Activated naive CD4-positive, alpha-beta T cell treated with anti-CD3 and anti-CD28 coated beads, Interleukin-2, amount 50 U/mL, for 16 hours (primary cell): ENCODE measurements around the gene CDC45.

Experiments
- DNase-seq: peaks from one replicate; pipeline ENCODE4 v3.0.0-alpha.2; 2020

The CDC45 gene

DNA sequence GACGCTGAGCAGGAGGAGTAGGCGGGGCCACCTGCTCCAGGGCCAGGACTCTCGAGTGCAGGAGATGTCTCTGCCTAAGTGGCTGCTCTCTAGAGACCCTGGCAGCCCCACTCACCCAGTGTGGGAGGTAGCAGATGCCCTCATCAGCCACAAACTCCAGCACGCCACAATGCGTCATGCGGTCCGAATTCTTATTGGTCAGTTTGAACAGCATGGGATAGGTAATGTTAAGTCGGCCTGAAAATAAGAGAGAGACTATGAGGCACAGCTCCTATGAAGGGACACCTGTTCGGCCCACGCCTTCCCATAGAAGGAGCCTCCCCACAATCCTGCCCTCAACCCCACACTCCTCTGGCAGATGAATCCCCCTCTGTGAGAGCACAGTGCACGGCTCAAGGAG, 8.1 kb upstream of the CDC45 start:
- DNase-seq = no peak

DNA sequence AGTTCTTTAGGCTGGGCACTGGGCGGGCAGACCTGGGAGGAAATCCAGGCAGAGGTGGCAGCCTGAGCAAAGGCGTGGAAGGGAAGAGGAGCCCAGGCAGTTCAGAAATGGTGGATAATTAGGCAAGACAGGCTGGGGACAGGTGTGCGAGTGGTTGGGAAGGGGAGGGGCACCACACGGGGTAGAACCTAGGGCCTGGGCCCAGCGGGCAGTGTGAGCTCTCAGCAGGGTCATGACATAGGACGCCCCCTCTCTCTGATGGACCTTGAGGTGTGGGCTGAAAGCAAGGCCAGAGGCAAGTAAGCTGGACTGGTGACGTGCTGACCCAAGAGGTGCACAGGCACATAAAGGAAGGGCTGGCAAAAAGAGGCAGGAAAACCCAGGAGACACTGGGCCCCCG, 7.5 kb upstream of the CDC45 start:
- no peak for DNase-seq

DNA sequence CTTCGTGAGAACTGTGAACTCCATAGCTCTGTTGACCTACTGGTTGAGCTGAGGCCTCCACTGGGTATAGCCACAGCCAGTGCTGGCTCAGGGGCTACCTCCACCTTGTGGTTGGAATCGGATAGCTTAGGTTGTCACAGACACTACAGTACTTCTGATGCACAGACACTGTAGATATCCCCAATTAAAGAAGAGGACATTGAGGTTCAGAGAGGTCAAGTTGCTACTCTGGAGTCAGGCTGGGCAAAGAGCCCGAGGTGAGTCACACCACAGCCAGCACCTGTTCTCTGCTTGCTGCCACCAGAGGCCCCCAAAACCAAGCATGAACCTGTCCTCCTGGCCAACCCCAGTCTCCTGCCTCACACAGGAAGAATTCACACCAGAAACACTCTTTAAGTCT, 6.1 kb upstream of the CDC45 start:
- no peak for DNase-seq

DNA sequence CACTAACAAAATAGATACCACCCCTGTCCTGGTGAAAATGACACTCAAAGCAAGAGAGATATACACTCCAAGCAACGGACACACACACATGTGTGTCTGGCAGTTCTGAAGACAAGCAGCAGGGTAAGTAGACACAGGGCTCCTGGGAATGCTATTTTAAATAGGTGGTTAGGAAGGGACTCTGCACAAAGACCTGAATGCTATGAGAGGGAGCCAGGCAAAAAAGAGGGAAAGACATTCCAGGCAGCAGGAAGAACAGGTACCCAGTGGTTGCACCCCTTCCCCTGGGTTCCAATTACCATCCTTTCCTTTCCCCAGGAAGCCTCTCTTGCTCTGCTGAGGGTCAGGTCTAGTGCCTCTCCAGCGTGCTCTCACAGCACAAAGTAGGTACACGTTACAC, 3.7 kb upstream of the CDC45 start:
- no peak for DNase-seq

DNA sequence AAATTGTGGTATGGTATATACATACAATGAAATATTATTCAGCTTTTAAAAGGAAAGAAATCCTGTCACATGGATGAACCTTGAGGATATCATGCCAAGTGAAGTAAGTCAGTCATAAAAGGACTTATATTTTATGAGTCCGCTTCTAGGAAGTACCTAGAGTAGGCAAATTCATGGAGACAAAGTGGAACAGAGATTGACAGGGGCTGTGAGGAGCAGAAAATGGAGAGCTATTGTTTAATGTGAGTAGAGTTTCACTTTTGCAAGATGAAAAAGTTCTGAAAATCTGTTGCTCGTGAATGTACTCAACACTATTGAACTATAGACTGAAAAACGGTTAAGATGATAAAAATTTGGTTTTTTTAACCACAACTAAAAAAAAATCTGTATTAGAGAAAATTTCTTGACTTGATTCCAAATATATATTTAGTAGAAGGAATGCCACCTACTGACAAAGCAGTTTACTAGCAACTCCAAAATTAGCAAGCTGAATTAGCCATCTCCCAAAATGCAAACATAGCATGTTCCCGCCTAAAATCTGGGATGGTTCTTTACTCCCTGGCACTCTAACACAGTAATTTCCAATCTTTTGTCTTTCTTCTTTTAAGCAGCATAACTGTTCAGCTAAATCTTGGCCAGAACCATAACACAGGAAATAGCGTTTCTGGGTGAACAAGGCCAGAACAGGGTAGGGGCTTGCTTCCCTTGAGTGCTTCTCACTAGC, 2.2 kb upstream of the CDC45 start:
- no peak for DNase-seq

DNA sequence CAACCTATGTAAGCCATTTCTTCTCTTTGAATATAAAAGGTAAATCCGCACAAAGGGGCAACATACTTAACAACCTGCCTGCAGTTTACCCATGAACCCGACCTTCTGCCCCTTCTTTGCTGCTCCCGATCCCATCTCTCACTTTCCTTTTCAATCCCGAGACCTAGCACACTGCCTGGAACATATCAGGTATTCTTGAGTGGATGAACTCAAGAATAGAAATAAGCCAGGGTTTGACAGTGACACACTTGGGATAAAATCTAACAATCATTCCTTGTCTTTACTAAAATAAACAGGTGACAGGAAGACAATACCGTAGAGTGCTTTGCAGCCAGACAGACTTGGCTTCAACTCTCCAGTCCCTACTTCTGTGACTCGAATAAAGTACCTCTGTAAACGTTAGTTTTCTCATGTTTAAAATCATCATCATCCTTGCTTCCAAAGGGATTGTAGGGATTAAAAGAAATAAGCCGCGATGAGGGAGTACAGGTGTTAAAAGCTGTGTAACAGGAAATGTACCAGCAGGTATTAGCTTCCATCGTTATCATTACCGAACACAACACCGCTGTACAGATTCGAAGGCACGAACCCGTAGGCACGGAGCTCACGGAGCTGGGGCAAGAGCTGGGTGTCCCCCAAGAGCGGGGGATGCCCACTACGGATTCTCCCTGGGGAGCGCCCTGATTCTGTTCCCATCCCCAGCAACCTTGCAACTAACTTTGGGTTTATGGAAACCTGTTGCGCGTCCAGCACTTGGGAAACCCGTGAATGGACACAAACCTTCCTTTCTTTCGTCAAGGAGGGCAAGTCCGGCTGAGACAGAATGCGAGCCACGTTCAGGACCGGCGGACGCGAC, 1.4 kb upstream of the CDC45 start:
- peak; percentile 28 for DNase-seq

DNA sequence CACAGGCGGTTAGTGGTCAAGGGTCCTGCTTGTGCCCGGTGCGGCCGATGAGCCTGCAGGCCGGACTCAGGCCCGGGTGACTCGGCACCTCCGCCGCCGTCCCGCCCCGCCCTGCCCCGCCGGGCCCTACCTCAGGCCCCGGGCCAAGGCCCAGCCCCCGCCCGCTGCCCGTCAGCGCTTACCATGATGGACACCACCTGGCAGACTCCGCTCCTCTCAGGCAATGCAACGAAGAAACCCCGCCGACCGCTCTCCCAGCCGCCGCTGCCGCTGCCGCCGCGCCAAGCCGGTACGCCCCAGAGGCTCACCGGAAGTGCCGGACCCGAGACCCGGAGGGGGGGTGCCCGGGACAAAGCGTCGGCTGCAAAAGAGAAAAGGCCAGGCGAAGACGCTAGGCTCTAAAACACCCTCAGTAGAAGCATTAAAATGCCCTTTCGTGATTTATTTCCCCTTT, 792 bp upstream of the CDC45 start, which contains the start of gene UFD1:
TSS of gene UFD1 (minus strand) at position 293 of the 454 bp plus-strand sequence. CDS start at position 185, 108 bp downstream.
- peak; percentile 82 for DNase-seq

DNA sequence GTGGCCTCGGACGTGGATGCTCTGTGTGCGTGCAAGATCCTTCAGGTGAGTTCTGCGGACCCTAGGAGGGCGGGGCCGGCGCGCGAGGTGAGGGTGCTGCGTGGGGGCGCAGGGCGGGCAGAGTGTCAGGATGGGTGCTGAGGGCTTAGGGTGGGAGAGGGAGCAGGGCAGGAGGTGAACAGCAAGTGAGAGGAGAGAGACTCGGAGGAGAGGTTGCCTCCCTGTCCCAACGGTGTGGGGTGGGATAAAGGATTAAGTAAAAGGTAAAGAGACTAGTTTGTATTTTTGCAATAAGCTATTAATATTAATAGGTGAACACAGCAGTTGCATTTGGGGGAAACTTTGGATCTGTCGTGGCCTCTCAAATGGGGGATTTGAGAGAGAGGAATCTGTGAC, 451 bp downstream of the CDC45 start:
- no peak for DNase-seq

DNA sequence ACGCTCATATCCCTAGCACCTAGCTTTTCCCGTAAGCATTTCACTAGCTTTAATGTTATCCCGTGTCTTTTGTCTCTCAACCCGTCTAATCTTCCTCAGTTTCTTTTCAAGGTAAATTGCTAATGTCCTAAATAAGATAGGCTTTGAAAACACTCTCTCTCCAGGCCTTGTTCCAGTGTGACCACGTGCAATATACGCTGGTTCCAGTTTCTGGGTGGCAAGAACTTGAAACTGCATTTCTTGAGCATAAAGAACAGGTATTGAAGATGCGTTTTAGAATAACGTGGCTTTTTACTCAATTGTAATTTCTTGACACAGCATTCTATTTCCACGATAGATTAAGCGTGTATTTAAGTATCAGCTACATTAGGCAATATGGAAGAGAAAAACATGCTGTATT, 1.1 kb downstream of the CDC45 start:
- no peak for DNase-seq

DNA sequence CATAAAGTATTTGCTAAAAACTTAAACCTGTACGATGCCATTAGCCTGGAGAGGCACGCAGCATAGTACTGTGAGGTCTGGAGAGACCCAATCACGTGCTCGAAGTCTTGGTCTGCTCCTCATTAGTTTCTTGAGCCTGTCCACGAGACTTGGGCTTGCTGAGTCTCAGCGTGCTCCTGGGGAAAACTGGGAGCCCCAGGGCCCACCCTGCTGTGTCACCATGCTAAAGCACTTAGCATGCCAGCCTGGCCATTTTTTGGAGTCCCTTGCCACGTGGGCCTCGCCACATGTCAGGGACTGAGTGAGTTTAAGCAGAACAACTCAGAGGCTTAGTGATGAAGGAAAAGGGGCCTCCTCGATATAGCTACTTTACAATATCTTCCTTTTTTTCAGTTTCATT, 2.6 kb downstream of the CDC45 start:
- DNase-seq = no peak

DNA sequence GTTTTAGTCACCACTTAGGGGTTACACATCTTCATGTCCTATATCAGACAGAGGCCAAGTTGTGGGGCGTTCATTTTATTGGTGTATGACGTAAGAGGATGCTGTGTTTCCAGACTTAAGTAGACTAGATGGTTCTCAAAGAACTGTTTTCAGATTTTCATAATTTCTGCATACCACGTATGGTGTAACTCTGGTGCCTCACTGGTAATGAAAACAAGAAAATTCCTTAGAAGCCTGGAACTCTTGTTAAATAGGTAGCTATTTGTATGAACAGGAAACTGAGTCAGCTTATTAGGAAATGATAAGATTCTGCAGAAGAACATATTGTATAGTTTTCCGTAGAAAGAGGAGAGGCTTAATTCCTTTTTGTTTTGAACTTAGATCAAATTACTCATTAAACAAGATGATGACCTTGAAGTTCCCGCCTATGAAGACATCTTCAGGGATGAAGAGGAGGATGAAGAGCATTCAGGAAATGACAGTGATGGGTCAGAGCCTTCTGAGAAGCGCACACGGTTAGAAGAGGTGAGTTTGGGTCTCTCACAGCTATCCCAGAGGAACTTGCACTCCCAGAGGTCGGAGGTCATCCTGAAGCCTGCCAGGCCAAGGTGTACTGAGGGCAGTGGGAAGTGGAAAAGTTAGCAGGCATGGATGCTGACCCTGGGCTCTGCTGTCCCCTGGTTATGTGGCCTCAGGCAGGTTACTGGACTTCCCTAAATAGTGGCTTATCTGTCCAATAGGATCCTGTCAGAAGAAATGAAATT, 3.9 kb downstream of the CDC45 start:
- DNase-seq = no peak

DNA sequence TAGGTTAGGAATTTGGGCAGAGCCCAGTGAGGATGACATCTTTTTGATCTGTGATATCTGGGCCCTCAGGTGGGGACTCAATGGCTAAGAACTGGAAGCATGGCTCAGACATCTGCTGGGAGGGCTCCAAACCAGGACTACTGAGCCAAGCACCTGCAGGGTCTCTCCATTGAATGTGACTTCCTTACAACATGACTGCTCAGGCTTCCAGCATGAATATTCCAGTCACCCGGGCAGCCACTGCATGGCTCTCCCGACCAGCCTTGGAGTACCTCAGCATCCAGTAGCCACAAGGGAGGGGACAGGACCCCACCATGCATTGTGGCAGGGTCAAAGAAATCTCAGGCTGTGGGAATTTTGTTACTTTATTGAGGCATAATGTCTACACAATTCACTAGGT, 8.6 kb downstream of the CDC45 start:
- DNase-seq = no peak

DNA sequence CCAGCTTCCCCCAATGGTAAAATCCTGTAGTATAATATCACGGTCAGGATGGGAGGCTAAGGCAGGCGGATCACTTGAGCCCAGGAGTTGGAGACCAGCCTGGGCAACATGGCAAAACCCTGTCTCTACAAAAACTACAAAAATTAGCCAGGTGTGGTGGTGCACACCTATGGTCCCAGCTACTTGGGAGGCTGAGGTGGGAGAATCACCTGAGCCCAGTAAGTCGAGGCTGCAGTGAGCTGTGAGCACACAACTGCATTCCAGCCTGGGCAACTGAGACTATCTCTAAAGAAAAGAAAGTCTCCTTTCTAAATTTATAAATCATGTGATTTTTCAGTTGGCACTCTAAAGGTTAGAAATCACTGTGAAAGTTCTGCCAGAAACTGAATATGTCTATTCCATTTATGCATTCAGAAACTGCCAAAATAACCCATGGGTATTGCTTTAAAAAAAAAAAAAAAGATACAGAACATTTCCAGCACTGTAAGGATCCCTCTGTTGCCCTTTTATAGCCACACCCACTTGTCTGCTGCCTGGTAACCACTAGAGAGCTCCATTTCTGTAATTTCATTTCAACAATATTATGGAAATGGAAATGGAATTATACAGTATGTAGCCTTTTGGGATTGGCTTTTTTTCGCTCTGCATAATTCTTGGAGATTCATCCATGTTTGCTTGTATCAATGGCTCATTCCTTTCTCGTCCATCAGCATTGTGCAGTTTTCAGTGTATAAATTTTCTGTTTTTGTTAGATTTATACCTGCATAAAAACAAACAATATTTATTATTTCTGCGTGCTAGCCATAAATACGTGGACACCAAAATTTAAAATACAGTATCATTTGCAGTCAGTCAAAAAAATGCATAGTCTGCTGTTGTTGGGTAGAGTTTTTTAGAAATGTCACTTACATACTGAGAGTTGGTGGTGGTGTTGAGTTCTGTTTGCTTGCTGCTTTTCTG, 9.4 kb downstream of the CDC45 start:
- no peak for DNase-seq

DNA sequence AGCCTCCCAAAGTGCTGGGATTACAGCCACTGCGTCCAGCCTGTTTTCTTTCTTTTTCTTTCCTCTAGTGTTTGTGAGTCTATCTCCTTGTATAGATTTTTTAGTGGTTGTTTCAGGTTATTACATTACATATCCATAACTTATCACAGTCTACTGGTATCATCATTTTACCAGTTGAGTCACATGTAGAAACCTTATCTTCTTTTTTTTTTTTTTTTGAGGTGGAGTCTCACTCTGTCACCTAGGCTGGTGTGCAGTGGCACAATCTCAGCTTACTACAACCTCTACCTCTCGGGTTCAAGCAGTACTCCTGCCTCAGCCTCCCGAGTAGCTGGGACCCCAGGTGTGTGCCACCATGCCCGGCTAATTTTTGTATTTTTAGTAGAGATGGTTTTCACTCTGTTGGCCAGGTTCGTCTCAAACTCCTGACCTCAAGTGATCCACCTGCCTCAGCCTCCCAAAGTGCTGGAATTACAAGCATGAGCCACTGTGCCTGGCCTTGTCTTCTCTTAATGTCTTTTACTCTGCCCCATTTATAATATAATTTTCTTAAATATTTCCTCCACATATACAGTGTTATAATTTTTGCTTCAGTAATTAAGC, 11.0 kb downstream of the CDC45 start:
- no peak for DNase-seq

DNA sequence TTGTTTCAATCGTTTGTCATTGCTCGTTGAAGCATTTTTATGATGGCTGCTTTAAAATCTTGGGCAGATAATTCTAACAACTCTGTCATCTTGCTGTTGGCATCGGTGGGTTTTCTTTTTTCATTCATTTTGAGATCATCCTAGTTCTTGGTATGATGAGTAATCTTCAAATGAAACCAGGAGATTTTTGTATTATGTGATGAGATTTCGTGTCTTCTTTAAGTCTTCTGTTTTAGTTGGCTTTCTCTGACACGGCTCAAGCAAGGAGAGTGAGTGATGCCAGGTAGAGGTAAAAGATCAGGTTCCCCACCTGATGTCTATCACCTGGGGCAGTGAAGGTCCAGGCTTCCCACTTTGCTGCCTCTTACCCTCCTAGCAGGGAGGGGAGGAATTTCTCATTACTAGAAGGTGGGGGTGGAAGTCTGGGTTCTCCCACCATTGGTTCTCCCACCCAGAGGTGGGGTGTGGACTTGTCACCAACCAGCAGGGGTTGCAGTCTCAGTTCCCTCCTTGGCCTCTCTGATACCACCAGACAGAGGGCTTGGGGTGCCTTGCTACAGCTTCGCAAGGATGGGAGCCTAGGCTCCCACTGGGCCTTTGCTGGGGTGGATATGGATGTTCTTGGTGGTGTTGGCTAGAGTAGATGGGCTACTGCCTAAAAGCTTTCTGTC, 12.9 kb downstream of the CDC45 start:
- no peak for DNase-seq

DNA sequence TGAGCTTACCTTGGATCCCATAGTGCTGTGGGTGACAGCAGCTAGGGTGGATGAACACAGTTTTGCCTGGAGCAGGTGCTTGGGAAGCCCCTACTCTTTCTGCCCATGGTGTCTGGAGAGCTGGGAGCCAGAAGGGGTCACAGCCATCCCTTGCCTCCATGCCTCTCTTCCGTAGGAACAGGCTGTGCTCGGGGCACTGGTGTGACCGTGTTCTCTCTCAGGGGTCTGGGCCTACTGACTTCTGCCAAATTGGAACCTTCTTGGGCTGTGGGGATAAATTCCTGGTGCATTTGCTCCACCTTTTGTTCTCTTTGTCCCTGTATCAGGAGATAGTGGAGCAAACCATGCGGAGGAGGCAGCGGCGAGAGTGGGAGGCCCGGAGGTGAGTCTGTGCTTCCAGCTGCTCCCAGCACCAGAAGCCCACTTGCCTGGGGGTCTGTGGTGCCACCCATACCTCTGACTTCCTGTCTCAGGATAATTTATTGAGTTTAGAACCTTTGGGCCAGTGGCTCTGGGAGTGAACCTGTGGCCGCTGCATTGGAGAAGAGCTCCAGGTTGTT, 14.4 kb downstream of the CDC45 start:
- no peak for DNase-seq

DNA sequence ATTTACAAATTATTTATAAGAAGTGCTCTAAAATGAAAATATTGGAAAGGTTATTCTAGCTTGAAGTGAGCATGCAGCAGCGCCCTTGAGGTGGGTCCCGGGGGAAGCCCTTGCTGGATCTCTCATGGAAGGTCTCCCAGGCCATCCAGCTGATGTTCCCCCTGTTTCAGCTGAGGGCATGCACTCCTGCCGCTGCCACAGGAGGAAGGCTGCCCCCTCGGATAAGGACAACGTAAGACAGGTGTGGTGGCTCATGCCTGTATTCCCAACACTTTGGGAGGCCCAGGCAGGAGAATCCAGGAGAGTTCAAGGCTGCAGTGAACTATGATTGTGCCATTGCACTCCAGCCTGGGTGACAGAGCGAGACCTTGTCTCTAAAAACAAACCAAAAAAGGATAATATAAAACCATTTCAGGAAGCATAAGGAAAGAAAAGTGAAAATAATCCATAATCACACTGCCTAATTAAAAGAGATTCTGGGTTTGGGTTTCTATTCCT, 15.0 kb downstream of the CDC45 start:
- DNase-seq = no peak

DNA sequence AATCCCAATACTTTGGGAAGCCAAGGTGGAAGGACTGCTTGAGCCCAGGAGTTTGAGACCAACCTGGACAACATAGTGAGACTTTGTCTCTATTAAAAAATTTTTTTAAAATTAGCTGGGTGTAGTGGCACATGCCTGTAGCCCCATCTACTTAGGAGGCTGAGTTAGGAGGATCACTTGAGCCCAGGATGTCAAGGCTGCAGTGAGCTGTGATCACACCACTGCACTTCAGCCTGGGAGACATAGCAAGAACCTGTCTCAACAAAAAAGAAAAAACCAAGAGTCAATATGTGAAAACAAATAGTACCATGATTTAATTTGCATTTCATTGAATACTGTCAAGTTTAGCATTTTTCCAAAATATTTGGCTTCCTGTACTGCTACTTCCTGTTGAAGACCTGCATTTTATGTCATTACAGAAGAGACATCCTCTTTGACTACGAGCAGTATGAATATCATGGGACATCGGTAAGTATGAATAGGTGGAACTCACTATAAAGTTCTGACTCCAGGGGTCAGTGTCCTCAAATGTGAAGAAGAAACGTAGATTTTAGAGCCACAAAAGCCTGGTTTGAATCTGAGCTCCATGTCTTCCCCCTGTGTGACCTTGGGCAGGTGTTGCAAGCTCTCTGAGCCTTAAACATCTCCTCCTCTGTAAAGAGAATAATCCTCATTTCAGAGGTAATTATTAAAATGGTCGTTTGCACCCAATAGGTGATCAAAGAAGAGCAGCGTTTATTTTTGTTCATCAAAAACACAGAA, 16.0 kb downstream of the CDC45 start:
- no peak for DNase-seq

DNA sequence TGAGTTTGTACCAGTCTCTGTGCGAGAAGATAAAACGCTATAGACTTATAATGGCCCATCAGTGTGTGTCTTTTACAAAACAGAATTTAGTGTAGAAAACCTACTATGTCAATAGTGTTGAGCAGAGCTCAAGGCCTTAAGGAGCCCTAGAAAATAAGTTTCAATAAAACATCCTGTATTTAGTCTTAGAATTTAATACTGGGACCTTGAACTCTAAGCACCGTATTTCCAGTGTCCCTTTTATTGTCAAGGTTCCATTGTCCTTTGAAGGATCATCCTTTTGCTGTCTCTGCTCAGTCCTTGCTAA, 16.6 kb downstream of the CDC45 start:
- DNase-seq = no peak

DNA sequence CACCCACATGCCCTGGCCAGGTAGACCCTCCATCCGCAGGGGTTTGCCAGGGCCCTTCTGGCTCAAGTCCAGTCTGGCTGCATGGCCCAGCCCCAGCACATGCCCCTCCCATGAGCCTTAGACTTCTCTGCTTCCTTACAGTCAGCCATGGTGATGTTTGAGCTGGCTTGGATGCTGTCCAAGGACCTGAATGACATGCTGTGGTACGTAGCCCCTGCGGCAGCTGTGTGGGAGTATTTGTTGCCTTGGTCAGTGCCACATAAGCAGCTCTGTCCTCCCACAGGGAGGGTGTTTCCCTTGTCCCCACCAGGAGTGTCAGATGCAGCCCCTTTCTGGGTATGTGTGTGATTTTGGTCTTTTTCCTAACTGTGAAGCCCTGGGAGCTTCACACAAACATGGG, 17.5 kb downstream of the CDC45 start:
- DNase-seq = no peak
